GM21360 (cell line): Measurements from ENCODE around the gene PPME1.

Source experiments
- ATAC-seq: cut with Tn5 transposase; IDR thresholded peaks from one replicate; pipeline ENCODE4 v1.9.1; 2021; ENCODE audit warnings: mild to moderate bottlenecking, moderate library complexity; ENCODE audit not compliant: unreplicated experiment

PPME1 gene

GRCh38 chr11:74278103-74278502 is 107.0 kb downstream of the PPME1 start:
- no peak for ATAC-seq

- ATAC-seq, result no peak
These were observed 107.7 kb downstream of the PPME1 start for GRCh38 chr11:74278721-74279161.

- ATAC-seq, result no peak
These were observed 108.2 kb downstream of the PPME1 start for GRCh38 chr11:74279256-74279655.

GRCh38 chr11:74280494-74280893 is 109.4 kb downstream of the PPME1 start:
- ATAC-seq, result no peak

- no peak for ATAC-seq
These were observed 111.3 kb downstream of the PPME1 start for GRCh38 chr11:74282421-74282820.

- ATAC-seq, result no peak
These were observed 111.9 kb downstream of the PPME1 start for GRCh38 chr11:74282914-74283371.

- ATAC-seq, result no peak
These were observed 112.6 kb downstream of the PPME1 start for GRCh38 chr11:74283580-74284180.

- no peak for ATAC-seq
These were observed 113.4 kb downstream of the PPME1 start for GRCh38 chr11:74284466-74284865.

- no peak for ATAC-seq
These were observed 117.1 kb downstream of the PPME1 start for GRCh38 chr11:74288161-74288560.

- no peak for ATAC-seq
These were observed 117.8 kb downstream of the PPME1 start for GRCh38 chr11:74288911-74289310.

GRCh38 chr11:74297484-74297883 is 126.4 kb downstream of the PPME1 start:
- ATAC-seq, result no peak

- no peak for ATAC-seq
These were observed 127.9 kb downstream of the PPME1 start for GRCh38 chr11:74299015-74299414.
